IPS-18c (cell line): Measurements from ENCODE around the gene PCDH15.

Source experiments
- H3K4me3 ChIP-seq: 2 replicates; pipeline ENCODE4 v1.7.0; 2013; ENCODE audit warnings: low read depth, mild to moderate bottlenecking, low read length, moderate library complexity; ENCODE audit not compliant: insufficient read depth
- H3K9me3 ChIP-seq: one replicate; pipeline ENCODE4 v1.6.1; 2013; ENCODE audit warnings: mild to moderate bottlenecking, low read length, moderate library complexity; ENCODE audit not compliant: control insufficient read depth, insufficient read depth

The PCDH15 gene

GRCh38 chr10:54742416-54742815 is 58.6 kb downstream of the PCDH15 start:
- no peaks in the 10 kb centered on the region for H3K9me3 ChIP-seq

GRCh38 chr10:54728511-54728910 is 72.5 kb downstream of the PCDH15 start:
- Histone ChIP-seq H3K4me3 (no peak overlapping the region), H3K9me3 (no peaks in the 10 kb centered on the region)

More at GRCh38 chr10:54742416-54742815, 58.6 kb downstream of the PCDH15 start:
- H3K4me3 ChIP-seq = no peak overlapping the region

GRCh38 chr10:54722075-54722474 is 79.0 kb downstream of the PCDH15 start:
- Histone ChIP-seq H3K9me3 (no peaks in the 10 kb centered on the region), H3K4me3 (no peak overlapping the region)

GRCh38 chr10:54710918-54711317 is 90.1 kb downstream of the PCDH15 start:
- Histone ChIP-seq H3K9me3 (no peaks in the 10 kb centered on the region), H3K4me3 (no peak overlapping the region)

- H3K4me3 ChIP-seq = no peak overlapping the region
- no peaks in the 10 kb centered on the region for H3K9me3 ChIP-seq
Measured at GRCh38 chr10:54708591-54708990, 92.4 kb downstream of the PCDH15 start.

GRCh38 chr10:54708021-54708420 is 93.0 kb downstream of the PCDH15 start:
- no peaks in the 10 kb centered on the region for H3K9me3 ChIP-seq
- no peak overlapping the region for H3K4me3 ChIP-seq

GRCh38 chr10:54702583-54703485 is 98.2 kb downstream of the PCDH15 start:
- Histone ChIP-seq H3K4me3 (no peak overlapping the region), H3K9me3 (no peaks in the 10 kb centered on the region)

GRCh38 chr10:54691331-54691730 is 109.7 kb downstream of the PCDH15 start:
- Histone ChIP-seq H3K9me3 (no peaks in the 10 kb centered on the region), H3K4me3 (no peak overlapping the region)

GRCh38 chr10:54682554-54682953 is 118.5 kb downstream of the PCDH15 start:
- H3K9me3 ChIP-seq = no peaks in the 10 kb centered on the region
- H3K4me3 ChIP-seq = no peak overlapping the region

GRCh38 chr10:54681136-54681535 is 119.9 kb downstream of the PCDH15 start:
- H3K9me3 ChIP-seq = no peaks in the 10 kb centered on the region
- H3K4me3 ChIP-seq = no peak overlapping the region

GRCh38 chr10:54667136-54667535 is 133.9 kb downstream of the PCDH15 start:
- Histone ChIP-seq H3K4me3 (no peak overlapping the region), H3K9me3 (no peaks in the 10 kb centered on the region)

- no peak overlapping the region for H3K4me3 ChIP-seq
- no peaks in the 10 kb centered on the region for H3K9me3 ChIP-seq
Measured at GRCh38 chr10:54666192-54666591, 134.8 kb downstream of the PCDH15 start.

- no peaks in the 10 kb centered on the region for H3K9me3 ChIP-seq
- H3K4me3 ChIP-seq = no peak overlapping the region
Measured at GRCh38 chr10:54665095-54665494, 135.9 kb downstream of the PCDH15 start.

- Histone ChIP-seq H3K9me3 (no peaks in the 10 kb centered on the region), H3K4me3 (no peak overlapping the region)
Measured at GRCh38 chr10:54660397-54660796, 140.6 kb downstream of the PCDH15 start.

GRCh38 chr10:54656643-54657042 is 144.4 kb downstream of the PCDH15 start:
- Histone ChIP-seq H3K4me3 (no peak overlapping the region), H3K9me3 (no peaks in the 10 kb centered on the region)

- Histone ChIP-seq H3K4me3 (no peak overlapping the region), H3K9me3 (no peaks in the 10 kb centered on the region)
Measured at GRCh38 chr10:54653518-54653917, 147.5 kb downstream of the PCDH15 start.

- H3K9me3 ChIP-seq = no peaks in the 10 kb centered on the region
- H3K4me3 ChIP-seq = no peak overlapping the region
Measured at GRCh38 chr10:54650547-54650946, 150.5 kb downstream of the PCDH15 start.

- Histone ChIP-seq H3K9me3 (peaks cover 4% of the 10 kb centered on the region), H3K4me3 (no peak overlapping the region)
Measured at GRCh38 chr10:54622017-54622416, 179.0 kb downstream of the PCDH15 start.

GRCh38 chr10:54620352-54620751 is 180.7 kb downstream of the PCDH15 start:
- no peak overlapping the region for H3K4me3 ChIP-seq
- peaks cover 4% of the 10 kb centered on the region for H3K9me3 ChIP-seq
